Endothelial cell of hepatic sinusoid (primary cell): ENCODE measurements around the gene EFR3B.
"Not testable (repeated sequence)": the region's sequence is repeated elsewhere in the genome, so short reads cannot be mapped to it uniquely, and the experiment has no call there.

ENCODE experiments used
- in situ Hi-C: cut with HindIII; loops from 2 replicates; pipeline ENCODE4 v1.10.0; 2017; ENCODE audit warnings: low sequenced_read_pairs

The EFR3B gene

DNA sequence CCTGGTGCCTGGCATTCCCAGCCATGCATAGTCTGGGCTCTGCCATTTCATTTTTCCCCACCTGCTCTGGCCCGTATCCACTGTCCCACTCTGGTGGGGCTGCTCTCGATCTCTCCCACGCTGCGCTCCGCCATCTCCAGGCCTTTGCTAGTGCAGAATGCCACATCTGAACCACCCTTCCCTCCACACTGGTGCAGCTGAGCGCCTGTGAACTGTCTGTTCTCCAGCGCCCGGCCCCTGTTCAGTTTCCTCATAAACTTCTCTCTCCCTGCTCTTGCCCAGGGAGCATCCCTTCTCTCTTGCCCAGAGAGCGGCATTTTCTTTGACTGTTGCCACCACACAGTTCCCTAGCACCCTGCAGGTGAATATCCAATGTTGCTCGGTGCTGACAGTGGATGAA, 105.0 kb downstream of the EFR3B start:
- in situ Hi-C loops: no loop called here

DNA sequence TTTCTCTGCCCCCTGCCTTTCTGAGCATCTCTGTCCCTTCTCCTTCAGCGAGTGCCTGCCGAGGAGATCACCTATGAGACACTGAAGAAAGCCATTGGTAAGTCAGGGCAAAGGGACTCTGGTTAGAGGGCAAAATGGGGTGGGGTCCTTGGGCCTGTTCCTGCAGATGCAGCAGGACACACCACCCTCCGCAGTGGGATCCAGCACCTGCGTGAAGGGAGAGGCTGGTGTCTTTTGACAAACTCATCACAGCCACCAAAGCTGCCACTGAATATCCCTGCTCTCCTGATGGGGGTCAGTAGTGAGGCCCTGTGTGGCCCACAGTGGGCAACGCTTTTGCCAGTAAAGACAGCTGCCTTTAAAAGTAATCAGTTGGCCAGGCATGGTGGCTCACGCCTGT, 107.8 kb downstream of the EFR3B start:
- in situ Hi-C loops: no loop called here

DNA sequence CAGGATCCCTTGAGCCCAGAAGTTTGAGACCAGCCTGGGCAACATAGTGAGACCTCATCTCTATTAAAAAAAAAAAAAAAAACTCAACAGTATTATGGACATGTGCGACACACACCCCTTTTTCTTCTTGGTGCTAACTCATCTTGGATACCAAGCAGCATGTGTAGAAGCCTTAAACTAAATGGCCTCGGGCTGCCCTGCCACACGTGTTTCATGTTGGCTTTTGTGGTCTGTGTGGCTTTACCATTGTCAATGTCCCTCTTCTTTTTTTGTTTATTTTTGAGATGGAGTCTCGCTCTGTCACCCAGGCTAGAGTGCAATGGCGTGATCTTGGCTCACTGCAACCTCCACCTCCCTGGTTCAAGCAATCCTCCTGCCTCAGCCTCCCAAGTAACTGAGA, 109.1 kb downstream of the EFR3B start:
- in situ Hi-C loops: not testable (repeated sequence)

DNA sequence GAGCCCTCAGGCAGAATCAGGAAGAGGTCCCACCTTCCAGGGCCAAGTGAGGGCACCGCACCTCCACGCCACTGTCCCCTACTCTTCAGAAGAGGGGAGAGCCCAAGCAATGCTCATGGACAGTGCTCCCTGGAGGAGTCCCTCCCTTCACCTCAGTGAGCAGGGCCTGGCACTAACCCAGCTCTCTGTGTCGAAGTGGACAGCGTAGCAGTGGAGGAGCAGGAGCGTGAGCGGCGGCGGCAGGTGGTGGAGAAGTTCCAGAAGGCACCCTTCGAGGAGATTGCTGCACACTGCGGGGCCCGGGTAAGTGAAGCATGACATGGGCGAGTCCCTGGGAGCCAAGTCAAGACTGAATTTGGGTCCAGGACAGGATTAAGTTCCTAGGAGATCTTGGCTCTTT, 109.8 kb downstream of the EFR3B start:
- in situ Hi-C loops: no loop called here

DNA sequence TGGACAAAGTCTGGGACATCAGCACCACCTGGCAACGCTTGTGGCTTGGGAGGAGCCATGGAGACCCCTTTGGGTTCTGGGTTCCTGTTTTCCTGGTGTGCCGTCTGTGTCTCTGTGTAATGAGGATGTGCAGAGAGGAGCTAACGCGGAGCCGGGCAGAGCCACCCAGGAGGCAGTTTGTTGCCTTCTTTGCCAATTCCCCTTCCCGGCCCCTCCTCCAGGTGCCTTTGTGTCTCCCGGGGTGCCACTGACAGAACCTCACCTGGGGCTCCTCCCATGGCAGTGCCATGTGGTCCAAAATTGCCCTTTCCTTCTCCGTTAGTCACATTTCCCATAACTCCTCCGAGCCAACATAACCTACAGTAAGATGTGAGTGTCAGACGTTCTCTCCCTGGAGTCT, 113.5 kb downstream of the EFR3B start:
- in situ Hi-C loops: no loop called here

DNA sequence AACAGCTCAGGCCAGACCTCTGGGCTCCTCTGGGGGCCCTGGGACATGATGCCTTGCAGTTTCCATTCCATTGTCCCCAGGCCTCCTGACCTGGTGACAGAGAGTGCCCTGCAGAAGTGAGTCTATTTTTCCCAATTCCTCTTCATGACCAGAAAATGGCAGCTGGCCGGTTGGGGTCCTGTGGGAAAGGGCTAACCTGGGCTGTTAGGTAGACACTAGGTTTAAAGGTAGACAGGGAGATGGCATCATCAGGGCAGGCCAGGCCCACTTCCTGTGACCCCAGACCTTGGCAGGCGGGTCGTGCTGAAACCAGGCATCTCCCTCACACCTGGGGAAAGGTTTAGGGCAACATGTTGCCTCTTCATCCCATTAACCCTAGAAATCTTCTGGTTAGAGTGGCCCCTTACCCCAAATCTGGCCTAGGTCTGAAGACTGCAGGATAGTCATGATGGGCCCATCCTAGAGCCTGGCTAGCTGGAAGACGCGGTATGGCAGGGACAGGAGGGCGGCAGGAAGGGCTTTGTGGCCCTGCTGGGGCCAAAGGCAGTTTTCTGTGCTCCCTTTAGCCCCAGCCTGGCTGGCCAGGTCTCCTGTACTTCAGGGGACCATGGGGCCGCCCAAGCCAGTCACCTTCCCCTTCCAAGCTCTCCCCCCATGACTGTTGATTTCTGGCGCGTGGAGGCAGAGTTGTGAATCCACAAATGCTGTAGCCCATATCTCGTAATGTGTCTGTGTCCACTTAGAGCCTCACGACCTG, 116.4 kb downstream of the EFR3B start:
- in situ Hi-C loops: no loop called here

DNA sequence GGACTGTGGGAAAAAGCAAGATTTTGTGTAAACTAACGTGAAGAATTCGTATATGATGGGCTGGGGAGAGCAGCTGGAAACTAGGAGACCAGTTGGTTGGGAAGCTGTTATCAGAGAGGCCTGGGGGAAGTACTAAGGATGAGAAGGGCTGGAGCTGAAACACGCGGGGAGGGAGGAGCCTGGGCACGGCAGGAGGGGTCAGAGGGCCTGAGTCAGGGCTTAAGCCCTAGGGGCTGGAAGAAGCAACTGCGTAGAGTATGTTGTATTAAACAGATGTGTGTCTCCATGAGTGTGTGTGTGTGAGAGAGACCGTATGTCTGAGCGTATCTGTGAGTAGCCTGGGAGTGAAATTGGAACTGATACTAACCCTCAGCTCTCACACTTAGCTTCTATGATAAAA, 118.1 kb downstream of the EFR3B start:
- in situ Hi-C loops: no loop called here

DNA sequence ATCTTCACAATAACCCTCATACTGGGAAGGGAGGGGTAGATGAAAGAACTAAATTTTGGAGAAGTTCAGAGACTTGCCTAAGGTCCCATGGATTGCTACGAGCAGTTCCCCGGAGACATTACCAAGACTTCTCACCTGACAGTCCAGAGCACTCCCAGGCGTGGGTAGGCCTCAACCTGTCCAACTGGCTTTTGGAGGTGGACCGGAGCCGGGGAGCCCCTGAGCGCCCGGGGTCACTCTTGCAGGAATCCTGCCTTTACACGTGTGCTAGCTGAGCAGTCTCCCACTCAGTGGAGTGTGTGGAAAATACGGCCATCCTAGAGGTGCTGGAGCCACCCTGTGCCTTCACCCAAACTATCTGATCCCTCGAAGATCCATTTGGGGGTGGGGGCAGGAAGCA, 118.5 kb downstream of the EFR3B start:
- in situ Hi-C loops: no loop called here

DNA sequence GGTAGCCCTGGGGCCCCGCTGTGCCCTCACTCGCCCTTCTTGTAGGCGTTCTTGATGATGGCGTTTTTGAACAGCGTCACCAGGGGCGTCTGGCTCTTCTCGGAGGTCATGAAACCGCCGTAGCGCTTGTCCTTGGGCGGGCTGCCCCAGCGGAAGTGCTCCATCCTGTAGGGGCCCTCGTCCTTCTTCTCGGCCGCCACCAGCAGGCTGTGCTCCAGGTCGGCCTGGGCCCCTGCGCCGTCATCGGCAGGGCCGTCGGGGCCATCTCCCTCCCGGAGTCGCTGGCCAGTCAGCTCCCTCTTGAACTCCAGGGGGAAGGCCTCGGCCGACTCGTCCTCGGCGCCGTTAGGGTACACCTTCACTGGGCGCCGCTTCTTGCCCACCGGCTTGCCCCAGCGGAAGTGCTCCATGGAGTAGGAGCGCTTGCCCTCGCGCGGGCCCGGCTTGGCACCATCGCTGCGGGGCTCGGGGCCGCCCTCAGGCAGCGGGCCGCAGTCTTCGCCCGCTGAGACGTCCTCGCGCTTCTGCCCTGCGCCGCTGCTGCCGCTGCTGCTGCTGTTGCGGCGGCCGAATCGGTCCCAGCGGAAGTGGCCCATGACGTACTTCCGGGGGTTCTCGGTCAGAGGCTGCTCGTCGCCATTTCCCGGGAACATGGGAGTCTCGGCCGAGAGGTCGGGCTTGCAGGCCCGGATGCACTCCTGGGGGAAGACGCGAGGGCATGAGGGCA, 119.3 kb downstream of the EFR3B start:
- in situ Hi-C loops: no loop called here

DNA sequence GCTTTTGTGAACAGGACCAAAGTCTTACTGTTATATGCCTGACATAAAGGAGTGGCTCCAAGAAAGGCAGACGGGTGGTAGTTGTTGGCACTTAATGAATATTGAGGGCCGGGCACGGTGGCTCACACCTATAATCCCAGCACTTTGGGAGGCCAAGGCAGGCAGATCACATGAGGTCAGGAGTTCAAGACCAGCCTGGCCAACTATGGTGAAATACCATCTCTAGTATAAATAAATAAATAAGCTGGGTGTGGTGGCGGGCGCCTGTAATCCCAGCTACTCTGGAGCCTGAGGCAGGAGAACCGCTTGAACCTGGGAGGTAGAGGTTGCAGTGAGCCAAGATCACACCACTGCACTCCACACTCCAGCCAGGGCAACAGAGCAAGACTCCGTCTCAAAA, 120.2 kb downstream of the EFR3B start:
- in situ Hi-C loops: not testable (repeated sequence)

DNA sequence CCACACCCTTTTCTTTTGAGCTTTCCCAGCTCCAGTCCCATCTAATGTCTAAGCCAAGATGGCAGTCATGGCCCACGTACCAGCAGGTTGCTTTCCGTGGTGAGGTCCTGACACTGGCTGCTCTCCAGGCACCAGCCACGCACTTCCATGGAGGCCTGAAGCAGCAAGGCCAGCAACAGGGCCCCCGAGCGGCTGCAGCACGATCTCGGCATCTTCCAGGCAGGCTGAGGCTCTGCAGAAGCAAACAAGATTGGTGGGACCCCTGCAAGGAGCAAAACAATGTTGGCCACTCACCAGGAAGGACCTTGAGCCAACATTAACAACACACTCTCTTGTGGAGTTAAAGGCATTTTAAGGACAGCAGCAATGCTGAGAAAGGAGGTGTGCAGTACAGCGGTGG, 122.7 kb downstream of the EFR3B start:
- in situ Hi-C loops: no loop called here

DNA sequence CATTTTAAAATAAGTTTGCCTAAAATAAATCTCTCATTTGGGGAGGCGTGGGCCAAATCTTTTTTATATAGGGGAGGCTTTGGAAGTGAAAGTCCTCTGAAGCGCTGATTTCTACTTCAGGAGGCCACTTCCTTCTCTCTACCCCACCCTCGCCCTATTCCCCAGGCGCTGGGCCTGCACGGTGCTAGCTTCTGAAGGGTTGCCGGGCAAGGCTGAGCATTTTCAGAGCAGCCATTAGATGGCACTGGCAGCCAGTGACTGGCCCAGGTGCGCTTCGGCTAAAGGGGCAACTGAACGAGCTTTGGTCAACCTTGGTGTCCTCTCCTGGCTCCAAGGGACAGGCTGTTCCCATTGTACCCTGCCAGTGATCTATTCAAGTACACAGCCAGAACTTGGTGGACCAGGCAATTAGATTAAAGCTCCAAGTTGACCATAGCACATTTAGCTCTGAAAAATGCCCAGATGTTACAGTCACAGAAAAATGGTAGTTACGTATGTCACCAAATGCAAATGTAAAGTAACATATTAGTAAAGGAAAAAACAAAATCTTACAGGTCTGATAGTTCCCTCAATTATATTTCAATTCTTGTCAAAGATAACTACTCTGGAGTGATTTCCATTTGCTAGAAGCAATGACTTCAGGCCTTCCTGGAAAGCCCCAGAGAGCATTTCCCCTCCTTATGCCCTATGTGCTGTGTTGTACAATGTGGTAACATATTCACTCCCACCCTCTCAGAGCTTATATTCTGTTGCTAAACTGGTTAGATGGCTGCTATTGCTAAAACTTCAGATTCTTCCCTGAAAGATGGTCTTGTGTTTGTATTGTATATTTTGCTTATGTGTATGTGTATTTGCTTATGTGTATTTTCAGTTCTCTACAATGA, 124.4 kb downstream of the EFR3B start:
- in situ Hi-C loops: no loop called here

DNA sequence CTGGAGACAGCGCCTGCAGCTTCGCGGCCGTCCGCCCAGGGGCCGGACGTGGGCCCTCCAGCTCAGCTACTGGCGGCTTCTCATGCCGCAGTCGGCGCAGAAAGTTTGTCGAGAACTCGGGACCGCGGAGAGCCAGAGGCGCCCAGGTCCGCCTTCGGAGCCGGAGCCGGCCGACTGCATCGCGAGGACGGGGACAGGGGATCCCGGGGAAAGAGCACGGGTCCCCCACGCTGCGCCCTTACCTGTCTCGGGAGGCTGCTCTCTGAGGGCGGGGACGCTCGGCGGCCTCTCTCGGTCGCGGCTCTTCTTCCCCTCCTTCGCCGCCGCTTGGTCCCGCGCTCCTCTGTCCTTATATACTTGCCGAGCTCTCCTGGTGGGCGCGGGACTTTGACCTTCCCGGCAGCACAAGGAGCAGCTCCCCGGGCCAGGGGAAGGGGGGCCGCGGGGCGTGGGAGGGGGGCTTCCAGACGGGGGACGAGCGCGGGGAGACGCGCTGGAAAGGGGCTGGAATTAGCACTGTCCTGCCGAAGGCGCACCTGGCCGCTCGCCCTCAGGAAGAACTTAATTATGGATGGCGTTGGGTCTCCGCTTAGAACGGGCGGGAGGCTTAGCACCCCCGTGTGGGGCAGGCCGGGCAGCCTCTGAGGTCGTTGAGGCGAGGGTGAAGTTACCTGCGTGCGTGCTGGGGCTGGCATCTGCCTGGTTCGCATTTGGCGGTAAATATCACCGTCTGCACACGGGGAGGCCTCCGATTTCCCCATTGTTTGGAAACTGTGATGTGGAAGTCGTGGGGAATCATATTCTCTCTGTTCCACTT, 126.6 kb downstream of the EFR3B start, which contains the start of gene POMC:
Gene POMC, minus strand, starts transcription at position 325 of the 817 bp plus-strand sequence. CDS start 3,808 bp downstream, outside the sequence.
- in situ Hi-C loops: no loop called here

DNA sequence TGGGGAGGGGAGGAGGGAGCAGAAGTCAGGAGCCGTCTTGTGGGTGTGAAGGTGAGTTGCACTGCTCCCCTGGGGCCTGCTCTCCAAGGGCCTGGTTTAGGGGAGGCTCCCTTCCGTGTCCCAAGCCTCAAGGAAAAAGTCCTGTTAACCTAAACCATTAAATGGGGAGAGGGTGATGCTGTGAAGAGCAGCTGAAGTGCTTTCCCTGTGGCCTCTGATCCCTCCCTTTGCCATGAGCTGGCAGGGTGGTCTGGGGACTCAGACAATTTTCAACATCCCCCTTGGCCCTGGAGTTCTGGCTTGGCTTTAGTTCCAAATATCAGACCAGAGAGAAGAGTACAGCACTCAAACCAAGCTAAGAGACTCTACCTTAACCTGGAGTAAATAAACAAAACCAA, 127.2 kb downstream of the EFR3B start:
- in situ Hi-C loops: no loop called here

DNA sequence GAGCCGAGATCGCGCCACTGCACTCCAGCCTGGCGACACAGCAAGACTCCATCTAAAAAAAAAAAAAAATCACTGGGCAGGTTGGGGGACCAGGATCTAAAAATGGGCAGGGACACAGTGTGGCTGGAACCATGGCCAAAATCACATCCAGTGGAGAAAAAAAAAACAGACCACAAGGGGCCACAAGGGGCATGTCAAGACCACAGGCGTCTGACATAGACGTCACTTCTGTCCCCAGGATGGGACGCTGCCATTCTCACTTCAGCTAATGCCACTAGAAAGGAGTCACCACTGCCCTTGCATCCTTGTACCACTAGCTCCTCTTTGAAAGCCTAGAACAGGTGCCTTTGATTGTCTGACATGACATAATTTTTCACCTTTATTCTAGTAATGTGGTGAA, 129.0 kb downstream of the EFR3B start:
- in situ Hi-C loops: no loop called here

DNA sequence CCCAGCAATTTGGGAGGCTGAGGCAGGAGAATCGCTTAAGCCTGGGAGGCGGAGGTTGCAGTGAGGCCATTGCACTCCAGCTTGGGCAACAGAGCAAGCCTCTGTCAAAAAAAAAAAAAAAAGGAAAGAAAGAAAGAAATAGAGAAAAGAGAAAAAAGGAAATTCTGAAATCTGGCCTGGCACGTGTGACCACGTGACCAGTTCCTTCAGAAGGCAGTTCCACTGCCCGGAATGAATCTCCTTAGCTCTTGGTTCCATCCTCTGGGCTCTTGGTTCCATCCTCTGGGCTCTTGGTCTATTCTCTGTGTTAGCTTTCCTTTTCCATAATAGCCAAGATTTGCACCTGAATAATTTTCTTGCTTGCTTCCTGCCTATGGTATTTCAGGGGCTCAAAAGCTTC, 131.8 kb downstream of the EFR3B start:
- in situ Hi-C loops: no loop called here

DNA sequence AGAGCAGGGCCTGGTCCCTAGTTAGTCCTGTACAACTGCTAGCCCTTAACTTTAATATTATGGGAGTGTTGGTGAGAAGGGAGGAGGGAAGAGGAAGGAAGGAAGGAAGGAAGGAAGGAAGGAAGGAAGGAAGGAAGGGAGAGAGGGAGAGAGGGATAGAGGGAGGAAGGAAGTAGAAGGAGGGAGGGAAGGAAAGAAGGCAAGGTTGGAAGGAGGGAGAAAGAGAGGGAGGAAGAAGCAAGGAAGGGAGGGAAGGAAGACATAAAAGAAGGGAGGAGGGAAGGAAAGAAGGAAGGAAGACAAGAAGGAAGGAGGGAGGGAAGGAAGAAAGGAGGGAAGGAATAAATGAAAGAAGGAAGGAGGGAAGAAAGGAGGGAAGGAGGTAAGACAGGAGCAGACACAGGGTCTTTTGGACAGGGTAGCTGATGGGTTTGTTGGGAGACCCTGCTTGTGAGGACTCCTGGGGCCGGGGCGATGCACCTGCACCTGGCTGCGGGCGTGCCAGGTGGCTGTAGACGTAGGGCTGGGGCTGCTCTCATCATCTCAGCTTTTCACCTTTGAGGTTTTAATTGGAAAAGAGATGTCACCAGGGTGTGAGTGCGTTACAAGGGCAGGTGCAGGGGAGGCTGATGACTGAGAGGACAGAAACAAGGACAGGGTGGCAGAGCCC, 132.5 kb downstream of the EFR3B start:
- in situ Hi-C loops: no loop called here

DNA sequence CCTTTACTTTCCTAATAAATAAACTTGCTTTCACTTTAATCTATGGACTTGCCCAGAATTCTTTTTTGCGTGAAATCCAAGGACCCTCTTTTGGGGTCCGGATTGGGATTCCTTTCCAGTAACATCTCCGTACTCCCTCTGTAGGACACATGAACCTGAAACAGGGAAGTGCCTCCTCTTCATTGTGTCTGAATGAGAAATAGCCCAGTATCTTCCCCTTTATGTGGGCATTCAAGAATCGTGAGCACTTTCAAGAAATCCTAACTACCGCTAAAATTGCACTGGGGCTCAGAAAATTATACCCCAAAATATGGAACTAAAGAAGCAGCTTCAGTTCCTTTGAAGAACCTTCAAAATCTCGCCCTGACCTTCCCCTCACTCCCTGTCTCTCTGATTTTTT, 134.3 kb downstream of the EFR3B start:
- in situ Hi-C loops: no loop called here

DNA sequence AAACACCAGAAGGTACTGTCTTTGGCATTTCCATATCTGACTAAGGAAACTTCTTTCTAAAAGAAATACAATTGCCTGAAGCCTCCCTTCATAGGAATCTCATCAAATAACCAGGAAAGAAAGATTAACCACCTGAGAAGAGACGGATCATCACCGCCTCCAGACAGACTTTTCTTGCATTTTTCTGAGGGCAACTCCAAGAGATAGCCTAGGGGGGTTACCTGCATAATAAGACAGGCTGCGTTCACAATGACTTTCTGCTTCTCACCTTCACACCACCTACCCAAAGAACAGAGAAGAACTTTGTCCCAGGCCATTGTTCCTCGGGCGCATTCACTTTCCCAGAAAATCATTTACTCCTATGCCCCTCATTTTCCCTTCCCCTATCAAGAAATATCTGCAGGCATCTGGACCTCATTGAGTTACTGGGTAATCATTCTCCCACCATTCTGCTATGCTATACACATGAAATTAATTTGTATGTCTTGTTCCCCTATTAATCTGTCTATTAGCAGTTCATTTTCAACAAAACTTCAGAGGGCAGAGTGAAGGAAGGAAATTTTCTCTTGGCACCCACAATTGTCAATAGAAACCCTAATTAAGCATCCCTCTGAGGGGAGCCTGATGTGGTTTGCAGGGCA, 134.8 kb downstream of the EFR3B start:
- in situ Hi-C loops: no loop called here

DNA sequence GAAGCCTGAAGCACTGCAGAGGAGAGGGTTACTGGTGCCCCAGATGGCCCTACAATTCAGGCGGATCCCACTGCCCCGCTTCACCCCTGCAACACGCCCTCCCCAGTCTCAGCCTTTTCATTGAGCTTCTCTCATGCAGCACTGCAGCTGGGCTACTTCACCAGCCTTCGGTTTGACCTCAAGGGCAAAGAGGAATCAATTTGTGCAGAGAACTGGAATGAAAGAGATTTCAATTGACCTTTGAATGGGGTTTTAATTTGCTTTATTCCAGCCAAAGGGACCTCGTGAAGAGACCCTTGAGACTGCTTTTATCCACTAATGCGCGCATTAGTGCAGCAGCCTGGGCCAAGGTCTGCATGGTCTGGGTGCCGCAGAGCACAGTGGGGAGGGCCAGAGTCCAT, 135.3 kb downstream of the EFR3B start:
- in situ Hi-C loops: no loop called here
